Thyroid gland (tissue), 4 donors: ENCODE data around the gene GLIS2.

ENCODE experiments used
- CTCF ChIP-seq, 6 experiments: fragments of 200-600 bp in 3 of 6; fragments of 450-650 bp in 3 of 6; sonication (generic) in 3 of 6; IDR thresholded peaks; one replicate each; pipeline ENCODE4 v1.5.1; 2016 to 2019; ENCODE audit warnings: antibody characterized with exemption in 6 of 6, mild to moderate bottlenecking in 2 of 6, inconsistent platforms in 1 of 6, moderate library complexity in 1 of 6
- POLR2A ChIP-seq, 2 donors: fragments of 450-650 bp; IDR thresholded peaks; one replicate each; pipeline ENCODE4 v1.6.1; 2017; ENCODE audit warnings: antibody characterized with exemption in 2 of 2, mild to moderate bottlenecking in 2 of 2, moderate library complexity in 1 of 2

- no peak for TF ChIP-seq CTCF (IDR thresholded peaks at IDR 0.05)
- no peak for TF ChIP-seq POLR2A (IDR thresholded peaks at IDR 0.05)
Observed at GRCh38 chr16:4358236-4358635, 42.4 kb downstream of the GLIS2 start.
